ENCODE measurements around the gene PAFAH2. TPM values are rescaled to one million over a fixed set of nuclear protein-coding genes. Genes with fewer than 3 reads are reported as not detected.

The PAFAH2 gene
- total RNA-seq, 1 donor from 2014 or later, result 11.3 TPM

- DNase-seq (ENCODE audit: low read depth), result no peak
- H3K27me3 ChIP-seq (ENCODE audit: control insufficient read depth, insufficient read depth, low read length), result no peaks in the 10 kb centered on the region
- H3K36me3 ChIP-seq (ENCODE audit: control insufficient read depth, insufficient read depth, low read length), result peaks cover 11% of the 10 kb centered on the region
- no peak for FAIRE-seq
- H3K4me3 ChIP-seq (ENCODE audit: low read depth, low read length), result no peak overlapping the region
- TF ChIP-seq CTCF (IDR thresholded peaks at IDR 0.05; ENCODE audit: insufficient read depth, low read length, severe bottlenecking), result no peak
Measured at GRCh38 chr1:25979210-25979609, 18.7 kb downstream of the PAFAH2 start.

- H3K36me3 ChIP-seq (ENCODE audit: control insufficient read depth, insufficient read depth, low read length), result peaks cover 15% of the 10 kb centered on the region
- no peak for FAIRE-seq
Measured at GRCh38 chr1:25978403-25978802, 19.5 kb downstream of the PAFAH2 start.

GRCh38 chr1:25977801-25978200 lies 20.1 kb downstream of the PAFAH2 start:
- Histone ChIP-seq H3K27me3 (ENCODE audit: control insufficient read depth, insufficient read depth, low read length) (no peaks in the 10 kb centered on the region), H3K4me3 (ENCODE audit: low read depth, low read length) (no peak overlapping the region), H3K36me3 (ENCODE audit: control insufficient read depth, insufficient read depth, low read length) (peaks cover 16% of the 10 kb centered on the region)
- TF ChIP-seq CTCF (IDR thresholded peaks at IDR 0.05; ENCODE audit: insufficient read depth, low read length, severe bottlenecking), result no peak
- DNase-seq (ENCODE audit: low read depth), result no peak
- FAIRE-seq, result peak; percentile 32

More at GRCh38 chr1:25978403-25978802, 19.5 kb downstream of the PAFAH2 start:
- no peaks in the 10 kb centered on the region for H3K27me3 ChIP-seq (ENCODE audit: control insufficient read depth, insufficient read depth, low read length)
- TF ChIP-seq CTCF (IDR thresholded peaks at IDR 0.05; ENCODE audit: insufficient read depth, low read length, severe bottlenecking), result no peak
- no peak for DNase-seq (ENCODE audit: low read depth)
- H3K4me3 ChIP-seq (ENCODE audit: low read depth, low read length), result no peak overlapping the region

- FAIRE-seq (peak; percentile 40), DNase-seq (ENCODE audit: low read depth) (no peak)
- H3K27me3 ChIP-seq (ENCODE audit: control insufficient read depth, insufficient read depth, low read length), result no peaks in the 10 kb centered on the region
- TF ChIP-seq CTCF (IDR thresholded peaks at IDR 0.05; ENCODE audit: insufficient read depth, low read length, severe bottlenecking), result no peak
- H3K4me3 ChIP-seq (ENCODE audit: low read depth, low read length), result no peak overlapping the region
- peaks cover 15% of the 10 kb centered on the region for H3K36me3 ChIP-seq (ENCODE audit: control insufficient read depth, insufficient read depth, low read length)
Measured at GRCh38 chr1:25973610-25974321, 24.1 kb downstream of the PAFAH2 start.

GRCh38 chr1:25971811-25972180 lies 26.1 kb downstream of the PAFAH2 start:
- FAIRE-seq (no peak), DNase-seq (ENCODE audit: low read depth) (no peak)
- peaks cover 15% of the 10 kb centered on the region for H3K36me3 ChIP-seq (ENCODE audit: control insufficient read depth, insufficient read depth, low read length)
- no peaks in the 10 kb centered on the region for H3K27me3 ChIP-seq (ENCODE audit: control insufficient read depth, insufficient read depth, low read length)
- H3K4me3 ChIP-seq (ENCODE audit: low read depth, low read length), result no peak overlapping the region
- TF ChIP-seq CTCF (IDR thresholded peaks at IDR 0.05; ENCODE audit: insufficient read depth, low read length, severe bottlenecking), result no peak
